NCI-H1436 treated with DMSO at 0.1 percent for 48 hours (cell line): Measurements from ENCODE around the gene CCDC169.

ENCODE experiments used
- DNase-seq: peaks from one replicate; lab custom pipeline; 2025; lab: John Stamatoyannopoulos, UW

CCDC169 gene

GRCh38 chr13:36242761-36243160 is 54.9 kb downstream of the CCDC169 start:
- no peak for DNase-seq

GRCh38 chr13:36231236-36231635 is 66.4 kb downstream of the CCDC169 start:
- DNase-seq: no peak

- no peak for DNase-seq
Measured at GRCh38 chr13:36224730-36225129, 72.9 kb downstream of the CCDC169 start.

- DNase-seq: no peak
Measured at GRCh38 chr13:36219883-36220282, 77.7 kb downstream of the CCDC169 start.

GRCh38 chr13:36217456-36217855 is 80.2 kb downstream of the CCDC169 start:
- DNase-seq: no peak

GRCh38 chr13:36214163-36214921 is 83.3 kb downstream of the CCDC169 start, which contains the start of gene SOHLH2:
TSS of gene SOHLH2 (minus strand) at chr13:36214556. CDS start at chr13:36214526, 30 bp downstream.
- DNase-seq: no peak

- DNase-seq: no peak
Measured at GRCh38 chr13:36212789-36213188, 84.8 kb downstream of the CCDC169 start.

- DNase-seq: no peak
Measured at GRCh38 chr13:36211567-36211966, 86.0 kb downstream of the CCDC169 start.

GRCh38 chr13:36210738-36211137 is 86.9 kb downstream of the CCDC169 start:
- DNase-seq: no peak

- no peak for DNase-seq
Measured at GRCh38 chr13:36207672-36208071, 89.9 kb downstream of the CCDC169 start.

GRCh38 chr13:36193151-36193855 is 104.3 kb downstream of the CCDC169 start:
- DNase-seq: no peak

- DNase-seq: no peak
Measured at GRCh38 chr13:36192166-36192565, 105.4 kb downstream of the CCDC169 start.

- DNase-seq: no peak
Measured at GRCh38 chr13:36190771-36191170, 106.8 kb downstream of the CCDC169 start.

GRCh38 chr13:36188441-36188840 is 109.2 kb downstream of the CCDC169 start:
- no peak for DNase-seq

- DNase-seq: no peak
Measured at GRCh38 chr13:36183901-36184300, 113.7 kb downstream of the CCDC169 start.
